Sciatic nerve (tissue), 2 donors: Measurements from ENCODE around the gene ZFP42. TPM values are rescaled to one million over a fixed set of nuclear protein-coding genes. Genes with fewer than 3 reads are reported as not detected.
A peak's percentile ranks its signal among the peaks of the same experiment; 100 is the strongest.
"Not testable (repeated sequence)": the region's sequence is repeated elsewhere in the genome, so short reads cannot be mapped to it uniquely, and the experiment has no call there.

ENCODE experiments used
- ATAC-seq: fragments of 200-7000 bp; cut with Tn5 transposase; one replicate; pipeline ENCODE4 v1.9.1; 2020; ENCODE audit warnings: mild to moderate bottlenecking, moderate library complexity
- DNase-seq: peaks from one replicate; pipeline ENCODE4 v3.0.0-alpha.2; 2020; ENCODE audit warnings: low spot score
- intact Hi-C: fragments of 100-400 bp; cut with DNase I; formaldehyde crosslinking; loops from one replicate; pipeline ENCODE4 v1.14.2; 2022
- total RNA-seq: library from RNA; stranded (reverse); fragmentation: NEBNext Ultra II Directional; extraction: Animal tissue kit (Norgen Biotek cat#: 25700); gene quantifications from one replicate; pipeline ENCODE4 v1.2.1, GENCODE V29; 2021
- donor health status: DM: no; HTN: no; CAD: no.
- donor health status: DM: no; HTN: no; CAD: no.

Gene ZFP42
- total RNA-seq, 1 donor from 2014 or later = not detected

DNA sequence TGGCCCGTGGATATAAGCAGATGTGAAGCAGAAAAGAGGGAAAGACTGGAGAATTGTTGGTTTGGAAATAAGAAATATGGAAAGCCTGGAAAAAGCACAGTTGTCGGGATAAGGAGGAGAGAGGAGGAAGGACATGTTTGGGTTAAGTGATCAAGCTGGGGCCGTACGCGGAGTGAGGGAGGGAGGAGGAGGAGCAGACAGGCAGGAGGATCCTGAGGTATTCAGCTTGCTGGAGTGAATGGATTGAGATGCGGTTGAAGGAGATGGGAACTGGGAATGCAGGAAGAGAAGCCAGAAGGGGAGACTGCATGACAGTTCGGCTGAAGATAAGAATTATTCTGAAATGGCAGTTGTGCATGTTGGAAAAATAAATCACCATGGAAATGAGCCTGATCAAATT, 21.2 kb downstream of the ZFP42 start:
- intact Hi-C loops = no loop called here
- ATAC-seq (no peak), DNase-seq (no peak)

DNA sequence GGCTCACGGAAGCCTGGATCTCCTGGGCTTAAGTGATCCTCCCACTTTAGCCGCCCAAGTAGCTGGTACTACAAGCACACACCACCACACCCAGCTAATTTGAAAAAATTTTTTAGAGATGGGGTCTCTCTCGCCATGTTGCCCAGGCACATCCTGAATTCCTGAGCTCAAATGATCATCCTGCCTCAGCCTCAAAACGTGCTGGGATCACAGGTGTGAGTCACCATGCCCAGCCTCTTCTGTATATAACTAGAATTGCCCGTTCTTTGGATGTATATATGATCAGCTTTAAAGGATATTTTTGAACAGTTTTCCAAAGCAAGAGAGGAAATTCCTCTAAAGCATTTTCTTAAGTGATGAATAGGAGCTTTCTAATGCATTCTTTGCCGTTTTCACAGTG, 22.7 kb downstream of the ZFP42 start:
- ATAC-seq (no peak), DNase-seq (no peak)
- intact Hi-C loops = no loop called here

DNA sequence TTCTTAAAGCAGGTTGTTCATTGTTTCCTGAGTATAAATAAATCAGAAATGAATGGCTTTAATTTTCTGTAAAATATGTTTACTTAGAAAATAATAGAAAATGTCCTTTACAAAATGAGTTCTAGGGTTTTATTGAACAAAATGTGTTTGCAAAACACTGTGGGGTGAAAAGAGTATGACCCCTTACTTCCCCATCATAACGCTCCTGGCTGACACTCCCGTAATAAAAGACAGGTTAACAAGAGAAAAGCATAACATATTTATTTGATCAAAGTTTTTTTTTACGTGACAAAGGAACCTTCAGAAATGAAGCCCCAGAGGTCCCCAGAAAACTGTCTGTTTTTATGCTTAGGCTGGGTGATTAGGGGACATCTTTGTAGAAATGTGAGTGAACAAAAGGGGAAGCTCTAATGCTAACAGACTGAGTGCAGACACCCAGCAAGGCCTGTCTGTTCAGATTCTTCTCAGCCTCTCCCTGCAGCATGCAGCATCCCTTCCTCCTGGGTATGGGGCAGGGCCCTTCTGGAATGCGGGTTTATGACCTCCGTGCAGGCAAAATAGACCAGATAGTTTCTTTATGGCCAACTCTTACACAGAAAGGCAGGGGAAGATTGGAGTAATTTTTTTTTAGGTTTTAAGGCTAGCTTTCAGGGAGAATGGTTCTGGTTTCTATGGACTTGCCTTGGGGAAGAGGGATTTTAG, 26.1 kb downstream of the ZFP42 start:
- DNase-seq (no peak), ATAC-seq (peak; percentile 72)
- intact Hi-C loops = no loop called here

DNA sequence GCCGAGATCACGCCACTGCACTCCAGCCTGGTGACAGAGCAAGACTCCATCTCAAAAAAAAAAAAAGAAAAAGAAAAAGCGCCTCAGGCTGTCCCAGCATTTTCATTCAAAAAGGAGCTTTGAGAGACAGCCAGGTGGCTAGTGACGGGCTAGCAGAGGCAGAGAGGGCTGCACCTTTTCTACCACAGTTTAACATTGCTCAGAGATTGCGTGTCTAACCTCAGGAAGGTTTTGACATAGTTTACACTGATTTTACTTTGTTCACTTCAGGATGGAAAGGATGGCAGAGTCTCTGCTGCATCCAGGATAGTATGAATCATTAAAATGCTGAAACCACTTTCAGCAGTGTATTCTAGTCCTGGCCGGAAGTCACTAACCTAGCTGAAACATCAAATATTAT, 28.1 kb downstream of the ZFP42 start:
- DNase-seq (no peak), ATAC-seq (no peak)
- intact Hi-C loops = no loop called here

DNA sequence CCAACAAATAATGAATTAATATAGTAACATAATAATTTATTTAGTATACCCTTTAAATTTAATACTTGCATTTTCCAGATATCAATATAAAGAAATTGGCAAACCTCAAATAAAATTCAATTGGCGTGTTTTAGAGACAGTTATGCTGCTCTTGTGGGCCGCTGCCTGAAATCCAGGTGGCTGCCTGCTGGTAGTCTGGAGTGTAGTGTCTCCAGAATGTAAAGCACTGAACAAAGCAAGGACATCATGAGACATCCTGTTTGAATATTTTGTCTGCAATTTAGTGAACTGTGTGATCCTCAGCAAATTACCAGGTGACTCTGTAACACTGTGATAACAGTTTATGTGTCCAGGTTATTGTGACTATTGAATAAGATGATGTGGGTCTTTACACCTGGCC, 29.9 kb downstream of the ZFP42 start:
- no peak for ATAC-seq
- intact Hi-C loops = no loop called here
- DNase-seq = no peak

DNA sequence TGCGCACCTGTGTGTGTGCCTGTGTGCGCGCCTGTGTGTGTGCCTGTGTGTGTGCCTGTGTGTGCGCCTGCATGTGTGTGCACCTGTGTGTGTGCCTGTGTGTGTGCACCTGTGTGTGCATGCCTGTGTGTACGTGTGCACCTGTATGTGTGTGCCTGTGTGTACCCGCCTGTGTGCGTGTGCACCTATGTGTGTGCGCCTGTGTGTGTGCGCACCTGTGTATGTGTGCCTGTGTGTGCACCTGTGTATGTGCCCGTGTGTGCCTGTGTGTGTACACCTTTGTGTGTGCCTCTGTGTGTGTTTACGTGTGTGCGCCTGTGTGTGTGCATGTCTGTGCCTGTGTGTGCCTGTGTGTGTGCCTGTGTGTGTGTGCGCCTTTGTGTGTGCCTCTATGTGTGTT, 33.5 kb downstream of the ZFP42 start:
- DNase-seq = no peak
- intact Hi-C loops = no loop called here
- no peak for ATAC-seq

DNA sequence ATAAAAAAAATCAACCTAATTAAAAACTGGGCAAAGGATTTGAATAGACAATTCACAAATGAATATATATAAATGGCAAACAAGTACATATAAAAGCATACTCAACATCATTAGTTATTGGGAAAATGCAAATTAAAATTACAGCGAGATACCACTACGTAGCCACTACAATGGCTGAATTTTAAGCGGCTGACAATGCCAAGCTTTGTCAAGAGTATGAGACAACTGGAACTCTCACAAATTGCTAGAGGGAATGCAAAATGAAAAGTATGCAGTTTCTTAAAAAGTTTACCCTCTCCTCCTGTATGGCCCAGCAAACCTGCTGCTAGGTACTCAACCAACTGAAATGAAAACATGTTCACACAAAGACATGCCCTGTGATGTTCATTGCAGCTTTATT, 34.8 kb downstream of the ZFP42 start:
- intact Hi-C loops = no loop called here

DNA sequence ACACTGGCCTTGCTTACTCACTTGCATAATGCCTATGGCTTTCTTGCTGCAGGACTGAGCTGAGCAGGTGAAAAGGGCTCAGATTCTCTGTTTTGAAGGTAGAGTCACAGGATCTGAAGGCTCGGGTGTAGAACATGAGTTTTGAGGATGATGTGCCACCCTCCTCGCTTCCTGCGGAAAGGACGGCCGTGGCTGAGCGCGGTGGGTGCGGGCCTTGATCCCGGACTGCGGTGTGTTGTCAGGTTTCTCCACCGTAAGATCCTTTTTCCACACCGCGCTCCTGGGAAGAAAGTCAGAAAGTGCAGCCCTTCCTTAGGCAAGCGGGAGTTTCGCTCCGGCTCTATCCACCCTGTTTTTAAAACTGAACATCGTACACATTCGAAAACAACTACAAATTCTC, 36.2 kb downstream of the ZFP42 start:
- no peak for ATAC-seq
- DNase-seq = no peak
- intact Hi-C loops = no loop called here

More for the DNA sequence above, 34.8 kb downstream of the ZFP42 start:
- ATAC-seq (no peak), DNase-seq (no peak)

DNA sequence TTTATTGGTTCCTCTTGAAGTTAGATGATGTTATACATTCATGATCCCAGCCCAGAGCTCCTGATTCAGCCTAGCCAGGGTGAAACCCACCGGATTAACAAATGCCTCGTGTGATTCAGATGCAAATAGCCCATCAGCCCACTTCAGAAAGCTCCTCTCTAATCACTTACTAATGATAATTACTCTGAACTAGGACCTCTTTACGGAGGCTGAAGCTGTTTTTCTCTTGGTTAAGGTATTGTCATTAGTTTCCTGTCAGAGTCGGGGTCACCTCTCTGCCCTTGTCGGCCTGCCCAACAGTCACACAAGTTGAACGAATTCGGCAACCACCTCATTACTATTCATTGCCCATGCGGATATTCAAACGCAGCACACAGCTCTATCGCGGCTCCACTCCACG, 36.6 kb downstream of the ZFP42 start:
- ATAC-seq (no peak), DNase-seq (no peak)
- intact Hi-C loops = no loop called here

DNA sequence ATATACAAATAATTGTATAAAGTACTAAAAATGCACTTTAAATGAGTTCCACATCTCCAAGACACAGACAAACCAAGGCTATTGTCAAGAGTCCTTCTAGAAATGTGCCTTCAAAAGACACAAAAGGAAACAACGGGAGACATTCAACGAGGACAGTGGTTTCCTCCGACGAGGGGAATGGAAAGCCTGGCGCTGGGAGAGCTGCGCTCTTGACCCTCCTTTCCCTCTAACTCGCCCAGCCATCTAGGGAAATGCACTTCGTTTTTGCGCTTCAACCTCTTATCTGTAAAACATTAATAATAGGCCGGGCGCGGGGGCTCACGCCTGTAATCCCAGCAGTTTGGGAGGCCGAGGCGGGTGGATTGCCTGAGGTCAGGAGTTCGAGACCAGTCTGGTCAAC, 37.0 kb downstream of the ZFP42 start:
- ATAC-seq (no peak), DNase-seq (no peak)
- intact Hi-C loops = no loop called here

DNA sequence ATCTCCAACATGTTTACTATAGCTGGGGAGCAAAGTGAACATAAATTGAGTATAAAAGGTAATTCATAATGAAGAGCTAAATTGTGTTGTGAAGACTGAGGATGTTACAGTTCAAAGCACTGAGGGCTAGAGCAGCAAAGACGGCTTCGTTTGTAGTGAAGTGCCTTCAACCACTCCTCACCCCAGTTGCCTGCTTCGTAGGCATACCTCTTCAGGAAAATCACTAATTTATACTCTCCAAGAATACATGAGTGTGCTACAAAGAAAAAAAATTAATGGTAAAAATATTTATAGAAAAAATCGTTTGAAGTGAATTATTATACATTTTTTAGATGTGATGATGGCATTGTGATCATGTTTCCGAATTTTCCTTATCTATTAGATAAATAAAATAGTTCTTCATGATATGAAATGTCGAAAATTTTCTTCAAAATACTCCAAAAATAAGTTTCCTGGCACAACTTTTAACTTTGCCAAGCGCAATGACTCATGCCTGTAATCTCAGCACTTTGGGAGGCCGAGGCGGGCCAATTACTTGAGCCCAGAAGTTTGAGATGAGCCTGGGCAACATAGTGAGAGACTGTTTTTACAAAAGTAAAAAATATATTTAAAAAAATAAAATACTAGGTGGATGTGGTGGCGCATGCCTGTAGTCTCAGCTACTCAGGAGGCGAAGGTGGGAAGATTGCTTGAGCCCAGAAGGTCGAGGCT, 41.6 kb downstream of the ZFP42 start:
- DNase-seq = no peak
- no peak for ATAC-seq
- intact Hi-C loops = no loop called here

DNA sequence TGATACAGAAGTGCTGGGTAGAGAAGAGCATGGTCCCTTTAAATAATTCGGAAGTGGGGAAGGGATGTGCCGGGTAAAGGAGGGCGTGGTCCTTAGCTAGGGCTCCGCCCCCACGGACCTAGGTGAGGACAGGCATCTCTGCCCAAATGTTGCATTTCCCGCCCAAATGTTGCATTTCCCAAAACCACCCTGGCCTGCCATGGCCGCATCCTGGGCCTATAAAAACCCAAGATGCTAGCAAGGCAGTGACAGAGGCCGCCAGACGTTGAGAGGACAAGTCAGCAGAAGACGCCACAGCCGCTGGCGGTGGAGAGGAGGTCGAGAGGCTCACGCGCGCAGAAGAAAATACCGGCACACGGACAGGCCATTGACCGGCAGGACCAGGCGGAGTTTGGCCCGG, 46.1 kb downstream of the ZFP42 start:
- ATAC-seq (no peak), DNase-seq (no peak)
- intact Hi-C loops = no loop called here

DNA sequence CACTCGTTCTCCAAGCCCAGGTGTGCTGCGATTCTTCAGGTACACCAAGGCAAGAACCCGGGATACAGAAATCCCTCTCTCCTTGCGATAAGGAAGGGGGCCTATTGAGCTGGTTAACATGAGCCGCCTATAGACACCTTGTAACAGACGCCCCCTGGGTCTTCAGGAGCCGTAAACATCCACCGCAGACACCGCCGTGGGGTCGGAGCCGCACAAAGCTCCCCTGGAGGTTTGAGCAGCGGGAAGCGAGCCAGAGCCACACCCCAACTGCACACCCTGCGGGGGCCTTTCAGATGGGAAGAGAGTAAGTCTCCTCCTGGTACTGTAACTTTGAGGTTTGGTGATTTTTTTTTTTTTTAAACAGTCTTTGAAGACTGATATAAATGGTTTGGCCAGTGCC, 46.6 kb downstream of the ZFP42 start:
- intact Hi-C loops = no loop called here
- ATAC-seq (no peak), DNase-seq (no peak)

DNA sequence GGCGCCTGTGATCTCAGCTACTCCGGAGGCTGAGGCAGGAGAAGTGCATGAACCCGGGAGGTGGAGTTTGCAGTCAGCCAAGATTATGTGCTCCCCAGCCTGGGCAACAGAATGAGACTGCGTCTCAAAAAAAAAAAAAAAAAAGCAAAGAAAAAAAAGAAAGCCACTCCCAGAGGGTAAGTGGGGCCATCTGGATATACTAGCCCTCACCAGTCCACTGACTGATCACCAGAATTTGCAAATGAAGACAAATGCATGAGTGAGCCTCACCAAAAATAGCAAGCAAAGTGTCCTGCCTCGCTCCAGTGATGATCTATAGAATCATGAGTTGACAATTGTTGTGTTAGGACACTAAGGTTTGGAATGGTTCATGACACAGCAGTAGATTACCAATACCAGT, 47.6 kb downstream of the ZFP42 start:
- no peak for ATAC-seq
- intact Hi-C loops = no loop called here
- DNase-seq = no peak

DNA sequence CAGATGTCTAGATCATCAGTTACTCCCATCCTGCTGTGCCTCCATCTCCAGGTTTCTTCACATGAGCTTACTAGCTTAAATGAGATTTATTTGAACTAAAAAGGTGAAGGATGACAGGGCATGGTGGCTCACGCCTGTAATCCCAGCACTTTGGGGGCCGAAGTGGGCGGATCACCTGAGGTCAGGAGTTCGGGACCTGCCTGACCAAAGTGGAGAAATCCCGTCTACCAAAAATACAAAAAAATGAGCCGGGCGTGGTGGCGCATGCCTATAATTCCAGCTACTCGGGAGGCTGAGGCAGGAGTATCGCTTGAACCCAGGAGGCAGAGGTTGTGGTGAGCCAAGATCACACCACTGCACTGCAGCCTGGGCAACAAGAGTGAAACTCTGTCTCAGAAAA, 49.9 kb downstream of the ZFP42 start:
- intact Hi-C loops, ATAC-seq, DNase-seq: not testable (repeated sequence)

DNA sequence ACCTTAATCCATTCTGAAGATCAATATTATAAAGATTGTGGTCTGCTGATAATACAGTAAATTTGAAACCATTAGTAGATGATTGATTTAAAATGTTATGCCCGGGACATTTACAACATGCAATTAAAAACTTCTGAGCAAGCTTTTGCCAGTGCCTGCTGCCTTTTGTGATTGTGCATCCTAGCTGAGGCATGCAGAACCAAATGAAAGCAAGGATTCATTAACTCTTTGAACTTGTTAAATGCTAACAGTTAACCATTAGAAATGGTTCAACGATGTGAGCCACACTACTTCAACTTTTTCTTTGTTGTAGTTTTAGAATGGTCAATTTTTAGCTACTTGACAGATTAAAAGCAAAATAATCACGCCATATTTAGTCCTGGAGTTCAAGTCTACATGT, 51.1 kb downstream of the ZFP42 start:
- intact Hi-C loops = no loop called here
- ATAC-seq (no peak), DNase-seq (no peak)

DNA sequence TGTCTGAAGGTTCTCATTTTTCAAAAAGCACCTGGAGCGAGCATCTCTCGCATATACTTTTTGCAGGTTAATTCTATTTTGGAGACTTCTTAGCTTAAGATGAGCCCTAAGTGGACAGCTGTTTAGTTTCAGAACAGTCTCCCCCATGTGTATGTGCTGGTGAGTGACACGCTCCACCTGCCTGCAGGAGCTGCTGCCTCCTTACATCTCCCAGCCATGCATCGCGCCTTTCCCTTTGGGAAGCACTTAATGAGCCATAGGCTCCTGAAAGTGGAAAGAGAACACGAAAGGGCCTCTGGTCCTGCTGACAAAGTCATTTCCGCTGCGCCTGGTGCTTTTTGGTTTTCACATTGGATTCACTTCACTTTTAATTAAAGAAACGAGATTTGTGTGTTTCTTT, 57.7 kb downstream of the ZFP42 start:
- intact Hi-C loops = no loop called here
- no peak for ATAC-seq

More for the DNA sequence above, 57.7 kb downstream of the ZFP42 start:
- no peak for DNase-seq
